ENCODE data around the gene GGA2. TPM values are rescaled to one million over a fixed set of nuclear protein-coding genes. Genes with fewer than 3 reads are reported as not detected.
"Not testable (repeated sequence)": the region's sequence is repeated elsewhere in the genome, so short reads cannot be mapped to it uniquely, and the experiment has no call there.

Gene GGA2
- total RNA-seq, 4 donors from 2014 or later = 44.1 to 117 (median 53.4) TPM

DNA sequence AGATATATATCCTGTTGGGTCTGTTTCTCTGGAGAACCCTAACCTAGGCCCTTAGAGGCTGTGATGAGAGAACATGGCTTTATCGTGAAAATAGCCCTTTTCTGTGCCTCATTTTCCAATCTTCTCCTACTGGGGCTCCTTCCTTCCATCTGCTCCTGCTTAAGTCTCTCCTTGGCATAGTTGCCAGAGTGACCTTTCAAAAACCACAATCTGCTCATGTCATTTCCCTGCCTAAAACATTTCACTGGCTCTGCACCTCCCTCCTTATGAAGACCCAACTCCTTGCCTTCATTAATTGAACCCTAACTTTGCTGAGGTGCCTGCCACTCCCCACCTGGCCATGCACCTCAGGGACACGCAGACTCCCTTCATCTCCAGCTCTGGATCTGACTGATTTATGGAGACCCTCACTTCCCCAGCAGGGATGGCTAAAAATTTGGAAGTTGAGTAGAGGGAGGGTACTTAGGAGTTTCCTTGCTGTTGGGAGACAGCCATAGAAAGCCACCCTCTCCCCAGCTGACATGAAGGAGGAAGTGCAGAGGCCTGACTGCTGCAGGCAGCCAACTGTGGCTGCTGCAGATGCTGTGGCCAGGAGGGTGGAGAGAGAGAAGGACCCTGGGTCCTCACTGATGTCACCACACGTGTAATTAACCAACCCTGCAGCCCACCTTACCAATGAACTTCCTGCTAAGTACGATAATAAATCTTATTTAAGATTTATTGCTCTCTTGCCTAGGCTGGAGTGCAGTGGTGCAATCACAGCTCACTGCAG lies 6.3 kb upstream of the GGA2 start:
- TF ChIP-seq POLR2A (IDR thresholded peaks at IDR 0.05) = no peak
- no peak for TF ChIP-seq POLR2AphosphoS5 (IDR thresholded peaks at IDR 0.05)
- TF ChIP-seq, protein P1, sequence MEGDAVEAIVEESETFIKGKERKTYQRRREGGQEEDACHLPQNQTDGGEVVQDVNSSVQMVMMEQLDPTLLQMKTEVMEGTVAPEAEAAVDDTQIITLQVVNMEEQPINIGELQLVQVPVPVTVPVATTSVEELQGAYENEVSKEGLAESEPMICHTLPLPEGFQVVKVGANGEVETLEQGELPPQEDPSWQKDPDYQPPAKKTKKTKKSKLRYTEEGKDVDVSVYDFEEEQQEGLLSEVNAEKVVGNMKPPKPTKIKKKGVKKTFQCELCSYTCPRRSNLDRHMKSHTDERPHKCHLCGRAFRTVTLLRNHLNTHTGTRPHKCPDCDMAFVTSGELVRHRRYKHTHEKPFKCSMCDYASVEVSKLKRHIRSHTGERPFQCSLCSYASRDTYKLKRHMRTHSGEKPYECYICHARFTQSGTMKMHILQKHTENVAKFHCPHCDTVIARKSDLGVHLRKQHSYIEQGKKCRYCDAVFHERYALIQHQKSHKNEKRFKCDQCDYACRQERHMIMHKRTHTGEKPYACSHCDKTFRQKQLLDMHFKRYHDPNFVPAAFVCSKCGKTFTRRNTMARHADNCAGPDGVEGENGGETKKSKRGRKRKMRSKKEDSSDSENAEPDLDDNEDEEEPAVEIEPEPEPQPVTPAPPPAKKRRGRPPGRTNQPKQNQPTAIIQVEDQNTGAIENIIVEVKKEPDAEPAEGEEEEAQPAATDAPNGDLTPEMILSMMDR (IDR thresholded peaks at IDR 0.05) = no peak
- TF ChIP-seq EP300 (IDR thresholded peaks at IDR 0.05) = no peak
- WGBS = 87% methylated on average over 4 of the region's 4 CpGs
- no peak overlapping the region for H3K4me3 ChIP-seq

DNA sequence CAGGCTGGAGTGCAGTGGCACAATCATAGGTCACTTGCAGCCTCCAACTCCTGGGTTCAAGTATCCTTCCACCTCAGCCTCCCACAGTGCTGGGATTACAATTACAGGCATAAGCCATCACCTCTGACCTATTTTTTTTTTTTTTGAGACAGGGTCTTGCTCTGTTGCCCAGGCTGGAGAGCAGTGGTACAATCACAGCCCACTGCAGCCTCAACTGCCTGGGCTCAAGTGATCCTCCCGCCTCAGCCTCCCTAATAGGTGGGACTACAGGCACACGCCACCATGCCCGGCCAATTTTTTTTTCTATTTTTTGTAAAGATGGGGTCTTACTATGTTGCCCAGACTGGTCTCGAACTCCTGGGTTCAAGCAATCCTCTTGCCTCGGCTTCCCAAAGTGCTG lies 5.6 kb upstream of the GGA2 start:
- Histone ChIP-seq H3K36me3 (peaks cover 9% of the 10 kb centered on the region), H3K27ac (no peak overlapping the region), H3K9me3 (no peaks in the 10 kb centered on the region), H3K4me1 (no peaks in the 10 kb centered on the region), H3K27me3 (no peaks in the 10 kb centered on the region), H3K4me3 (no peak overlapping the region)
- WGBS = 98% methylated on average over 5 of the region's 5 CpGs
- DNase-seq (ENCODE audit: low spot score in 2 of 2) = no peak
- TF ChIP-seq EP300 (IDR thresholded peaks at IDR 0.05) (no peak), POLR2AphosphoS5 (IDR thresholded peaks at IDR 0.05) (no peak), POLR2A (IDR thresholded peaks at IDR 0.05) (no peak)
- TF ChIP-seq, protein P1 (IDR thresholded peaks at IDR 0.05) = no peak

More for the DNA sequence above, 6.3 kb upstream of the GGA2 start:
- Histone ChIP-seq H3K27ac (no peak overlapping the region), H3K27me3 (no peaks in the 10 kb centered on the region), H3K4me1 (no peaks in the 10 kb centered on the region), H3K9me3 (no peaks in the 10 kb centered on the region), H3K36me3 (peaks cover 9% of the 10 kb centered on the region)
- DNase-seq (ENCODE audit: low spot score in 2 of 2) = no peak

DNA sequence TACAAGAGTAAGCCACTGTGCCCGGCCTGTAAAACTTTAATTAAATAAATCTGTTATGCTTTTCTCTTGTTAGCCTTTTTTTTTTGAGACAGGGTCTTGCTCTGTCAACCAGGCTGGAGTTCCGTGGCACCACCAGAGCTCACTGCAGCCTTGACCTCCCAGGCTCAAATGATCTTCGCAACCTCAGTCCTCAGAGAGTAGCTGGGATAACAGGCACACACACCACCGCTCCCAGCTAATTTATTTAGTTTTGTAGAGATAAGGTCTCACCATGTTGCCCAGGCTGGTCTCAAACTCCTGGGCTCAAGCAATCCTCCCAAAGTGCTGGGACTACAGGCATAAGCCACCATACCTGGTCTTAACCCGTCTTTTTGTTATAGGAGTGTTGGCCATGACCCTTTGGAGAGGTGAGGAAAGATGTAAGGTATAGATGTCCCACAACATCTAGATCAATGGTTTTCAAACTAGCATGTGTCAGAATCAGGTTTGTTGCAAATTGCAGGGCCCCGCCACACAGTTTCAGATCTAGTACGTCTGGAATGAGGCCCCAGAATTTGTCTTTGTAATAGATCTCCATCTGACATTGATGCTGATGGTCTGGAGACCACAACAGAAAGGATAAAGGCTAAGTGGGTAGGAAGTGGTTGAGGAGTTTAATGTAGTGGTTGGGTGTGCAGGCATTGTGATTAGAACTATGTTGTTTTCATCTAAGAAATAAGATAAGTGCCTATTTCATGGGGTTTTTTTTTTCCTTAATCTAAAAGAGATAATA lies 4.3 kb upstream of the GGA2 start:
- TF ChIP-seq POLR2A (IDR thresholded peaks at IDR 0.05) = no peak
- TF ChIP-seq POLR2AphosphoS5 (IDR thresholded peaks at IDR 0.05) = no peak
- Histone ChIP-seq H3K27me3 (no peaks in the 10 kb centered on the region), H3K4me3 (no peak overlapping the region), H3K27ac (no peak overlapping the region), H3K36me3 (peaks cover 2% of the 10 kb centered on the region), H3K9me3 (no peaks in the 10 kb centered on the region), H3K4me1 (no peaks in the 10 kb centered on the region)
- 79% methylated on average over 7 of the region's 7 CpGs for WGBS
- no peak for DNase-seq (ENCODE audit: low spot score in 2 of 2)

DNA sequence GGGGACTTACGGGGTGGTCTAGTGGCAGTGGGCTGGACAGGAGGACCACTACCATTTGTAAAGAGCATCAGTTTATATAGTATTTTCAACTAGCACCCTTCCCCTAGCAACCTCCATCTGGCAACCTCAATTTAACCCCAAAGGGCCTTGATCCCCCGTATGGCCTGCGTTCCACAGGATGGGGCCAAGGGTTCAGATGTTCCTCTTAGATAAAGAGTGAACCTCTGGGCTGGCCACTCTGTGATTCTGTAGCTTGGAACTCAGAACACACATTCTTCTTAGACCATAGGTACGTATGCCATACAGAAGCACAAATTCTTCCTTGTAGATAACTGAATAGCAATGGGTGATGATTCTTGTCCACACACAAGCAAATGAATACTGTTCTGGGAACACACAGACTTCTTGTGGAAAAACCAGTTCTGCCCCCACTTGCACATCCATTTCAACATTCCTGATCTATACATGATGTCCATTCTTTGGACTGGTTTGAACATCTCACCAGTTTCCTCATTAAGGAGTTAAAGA lies 1.9 kb upstream of the GGA2 start:
- TF ChIP-seq POLR2A (IDR thresholded peaks at IDR 0.05) (no peak), POLR2AphosphoS5 (IDR thresholded peaks at IDR 0.05) (no peak), EP300 (IDR thresholded peaks at IDR 0.05) (no peak)
- TF ChIP-seq, protein P1 (IDR thresholded peaks at IDR 0.05) = no peak

DNA sequence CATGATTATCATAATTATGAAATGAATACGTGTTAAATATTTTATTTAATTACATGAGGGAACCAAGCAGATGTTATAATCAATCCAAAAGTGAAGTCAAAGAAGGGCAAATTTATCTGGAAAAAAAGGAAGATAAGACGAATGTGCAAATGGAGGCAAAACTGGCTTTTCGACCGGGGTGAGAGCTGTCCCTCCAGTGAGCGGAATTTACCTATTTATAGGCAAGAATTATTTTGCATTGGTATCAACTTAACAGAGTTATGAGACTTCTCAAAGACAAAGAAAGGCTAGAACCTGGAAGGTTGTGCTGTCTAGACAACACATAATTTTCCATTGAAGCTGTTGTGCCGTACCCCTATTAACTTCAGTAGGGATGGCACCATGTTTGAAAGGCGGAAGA lies 1.4 kb upstream of the GGA2 start:
- Histone ChIP-seq H3K36me3 (no peaks in the 10 kb centered on the region), H3K27ac (no peak overlapping the region), H3K4me3 (no peak overlapping the region), H3K27me3 (no peaks in the 10 kb centered on the region), H3K9me3 (no peaks in the 10 kb centered on the region), H3K4me1 (peaks cover 25% of the 10 kb centered on the region)
- TF ChIP-seq, protein P1 (IDR thresholded peaks at IDR 0.05) = no peak
- TF ChIP-seq EP300 (IDR thresholded peaks at IDR 0.05) (no peak), POLR2AphosphoS5 (IDR thresholded peaks at IDR 0.05) (no peak), POLR2A (IDR thresholded peaks at IDR 0.05) (no peak)
- WGBS = 92% methylated on average over 7 of the region's 7 CpGs
- no peak for DNase-seq (ENCODE audit: low spot score in 2 of 2)

More for the DNA sequence above, 1.9 kb upstream of the GGA2 start:
- peaks cover 23% of the 10 kb centered on the region for H3K4me1 ChIP-seq
- DNase-seq (ENCODE audit: low spot score in 2 of 2) = no peak
- no peak overlapping the region for H3K4me3 ChIP-seq
- H3K36me3 ChIP-seq = no peaks in the 10 kb centered on the region
- 96% methylated on average over 4 of the region's 4 CpGs for WGBS
- no peak overlapping the region for H3K27ac ChIP-seq
- H3K9me3 ChIP-seq = no peaks in the 10 kb centered on the region
- H3K27me3 ChIP-seq = no peaks in the 10 kb centered on the region

DNA sequence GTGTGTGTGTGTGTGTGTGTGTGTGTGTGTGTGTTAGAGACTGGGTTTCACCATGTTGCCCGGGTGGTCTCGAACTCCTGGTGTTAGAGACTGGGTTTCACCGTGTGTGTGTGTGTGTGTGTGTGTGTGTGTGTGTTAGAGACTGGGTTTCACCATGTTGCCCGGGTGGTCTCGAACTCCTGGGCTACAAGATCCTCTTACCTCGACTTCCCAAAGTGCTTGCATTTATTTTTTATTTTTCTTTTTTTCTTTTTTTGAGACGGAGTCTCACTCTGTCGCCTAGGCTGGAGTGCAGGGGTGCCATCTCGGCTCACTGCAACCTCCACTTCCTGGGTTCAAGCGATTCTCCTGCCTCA lies 599 bp upstream of the GGA2 start:
- not testable (repeated sequence) for H3K27me3 ChIP-seq; H3K36me3 ChIP-seq; H3K27ac ChIP-seq; DNase-seq (ENCODE audit: low spot score in 2 of 2); H3K9me3 ChIP-seq
- 77% methylated on average over 10 of the region's 10 CpGs for WGBS
- H3K4me1 ChIP-seq = peaks cover 29% of the 10 kb centered on the region
- H3K4me3 ChIP-seq = peak overlapping the region; percentile 84

Data from suprapubic skin (tissue), 4 donors.